Activated T-helper 2 cell treated with anti-CD3 and anti-CD28 coated beads, Interferon-gamma antibody, Interleukin-2, Interleukin-4, amounts not matched to agents 10 μg/mL and 5 μg/mL and 100 μg/mL, durations not matched to agents 14 hours and 24 hours and 36 hours (primary cell): ENCODE results near the gene AMHR2. TPM values are rescaled to one million over a fixed set of nuclear protein-coding genes. Genes with fewer than 3 reads are reported as not detected.

Experiments used
- DNase-seq: peaks from one replicate; pipeline ENCODE4 v3.0.0; 2021; ENCODE audit warnings: low spot score
- H3K27ac Mint-ChIP-seq: one replicate; pipeline ENCODE4 v1.8.0; 2021; ENCODE audit warnings: mixed read lengths
- H3K27me3 Mint-ChIP-seq: one replicate; pipeline ENCODE4 v1.8.0; 2021; ENCODE audit warnings: low read depth, mixed read lengths
- H3K36me3 Mint-ChIP-seq: one replicate; pipeline ENCODE4 v1.8.0; 2021; ENCODE audit warnings: low read depth, mixed read lengths
- H3K4me1 Mint-ChIP-seq: one replicate; pipeline ENCODE4 v1.8.0; 2021; ENCODE audit warnings: low read depth, mixed read lengths
- H3K4me3 Mint-ChIP-seq: one replicate; pipeline ENCODE4 v1.8.0; 2021; ENCODE audit warnings: low read depth, mild to moderate bottlenecking, moderate library complexity, mixed read lengths
- H3K9me3 Mint-ChIP-seq: one replicate; pipeline ENCODE4 v1.8.0; 2021; ENCODE audit warnings: mixed read lengths
- intact Hi-C: fragments of 100-400 bp; cut with micrococcal nuclease; formaldehyde crosslinking; loops from one replicate; pipeline ENCODE4 v1.15.1; 2023
- total RNA-seq: library from RNA; stranded (reverse); gene quantifications from 2 replicates; pipeline ENCODE4 v1.2.3, GENCODE V29; 2022

Gene AMHR2
- total RNA-seq, 1 donor from 2014 or later = not detected

- H3K27ac Mint-ChIP-seq = no peak overlapping the region
- no peak overlapping the region for H3K4me3 Mint-ChIP-seq
- no peak for DNase-seq
- H3K27me3 Mint-ChIP-seq = no peaks in the 10 kb centered on the region
- intact Hi-C loops = no loop called here
- peaks cover 15% of the 10 kb centered on the region for H3K4me1 Mint-ChIP-seq
- peaks cover 98% of the 10 kb centered on the region for H3K36me3 Mint-ChIP-seq
- no peaks in the 10 kb centered on the region for H3K9me3 Mint-ChIP-seq
These were observed 41.2 kb downstream of the AMHR2 start for GRCh38 chr12:53464685-53465418.

- Mint-ChIP-seq H3K4me1 (peaks cover 16% of the 10 kb centered on the region), H3K27ac (no peak overlapping the region), H3K27me3 (no peaks in the 10 kb centered on the region), H3K4me3 (no peak overlapping the region), H3K36me3 (peaks cover 96% of the 10 kb centered on the region), H3K9me3 (no peaks in the 10 kb centered on the region)
- intact Hi-C loops = no loop called here
- DNase-seq = no peak
These were observed 42.0 kb downstream of the AMHR2 start for GRCh38 chr12:53465679-53466078.

- intact Hi-C loops = no loop called here
- Mint-ChIP-seq H3K4me3 (no peak overlapping the region), H3K27ac (no peak overlapping the region), H3K36me3 (peaks cover 95% of the 10 kb centered on the region), H3K9me3 (no peaks in the 10 kb centered on the region), H3K27me3 (no peaks in the 10 kb centered on the region), H3K4me1 (peaks cover 14% of the 10 kb centered on the region)
- DNase-seq = no peak
These were observed 43.0 kb downstream of the AMHR2 start for GRCh38 chr12:53466640-53467039.

- intact Hi-C loops = no loop called here
- H3K27ac Mint-ChIP-seq = no peak overlapping the region
- H3K27me3 Mint-ChIP-seq = no peaks in the 10 kb centered on the region
- peaks cover 18% of the 10 kb centered on the region for H3K4me1 Mint-ChIP-seq
- no peak overlapping the region for H3K4me3 Mint-ChIP-seq
- no peaks in the 10 kb centered on the region for H3K9me3 Mint-ChIP-seq
- DNase-seq = no peak
- H3K36me3 Mint-ChIP-seq = peaks cover 95% of the 10 kb centered on the region
These were observed 43.4 kb downstream of the AMHR2 start for GRCh38 chr12:53467082-53467481.

GRCh38 chr12:53467880-53468279, 44.2 kb downstream of the AMHR2 start:
- H3K4me1 Mint-ChIP-seq = peaks cover 22% of the 10 kb centered on the region
- peaks cover 95% of the 10 kb centered on the region for H3K36me3 Mint-ChIP-seq
- DNase-seq = no peak
- H3K27ac Mint-ChIP-seq = no peak overlapping the region
- H3K9me3 Mint-ChIP-seq = no peaks in the 10 kb centered on the region
- no peaks in the 10 kb centered on the region for H3K27me3 Mint-ChIP-seq
- H3K4me3 Mint-ChIP-seq = no peak overlapping the region
- intact Hi-C loops = no loop called here

GRCh38 chr12:53468282-53468681, 44.6 kb downstream of the AMHR2 start:
- H3K36me3 Mint-ChIP-seq = peaks cover 91% of the 10 kb centered on the region
- intact Hi-C loops = no loop called here
- no peaks in the 10 kb centered on the region for H3K9me3 Mint-ChIP-seq
- no peak overlapping the region for H3K4me3 Mint-ChIP-seq
- H3K27me3 Mint-ChIP-seq = no peaks in the 10 kb centered on the region
- H3K27ac Mint-ChIP-seq = no peak overlapping the region
- peaks cover 22% of the 10 kb centered on the region for H3K4me1 Mint-ChIP-seq
- DNase-seq = no peak

- Mint-ChIP-seq H3K27me3 (no peaks in the 10 kb centered on the region), H3K9me3 (no peaks in the 10 kb centered on the region), H3K36me3 (peaks cover 90% of the 10 kb centered on the region), H3K4me3 (no peak overlapping the region), H3K4me1 (peaks cover 42% of the 10 kb centered on the region), H3K27ac (no peak overlapping the region)
- intact Hi-C loops = no loop called here
- no peak for DNase-seq
These were observed 48.5 kb downstream of the AMHR2 start for GRCh38 chr12:53472056-53472582.

- Mint-ChIP-seq H3K36me3 (peaks cover 86% of the 10 kb centered on the region), H3K4me3 (no peak overlapping the region), H3K27me3 (no peaks in the 10 kb centered on the region), H3K9me3 (no peaks in the 10 kb centered on the region), H3K27ac (peak overlapping the region; percentile 36), H3K4me1 (peaks cover 42% of the 10 kb centered on the region)
- no peak for DNase-seq
- intact Hi-C loops = no loop called here
These were observed 50.4 kb downstream of the AMHR2 start for GRCh38 chr12:53474077-53474476.

GRCh38 chr12:53474819-53475218, 51.2 kb downstream of the AMHR2 start:
- H3K9me3 Mint-ChIP-seq = no peaks in the 10 kb centered on the region
- peaks cover 88% of the 10 kb centered on the region for H3K36me3 Mint-ChIP-seq
- no peak overlapping the region for H3K4me3 Mint-ChIP-seq
- intact Hi-C loops = no loop called here
- H3K27me3 Mint-ChIP-seq = no peaks in the 10 kb centered on the region
- peaks cover 42% of the 10 kb centered on the region for H3K4me1 Mint-ChIP-seq
- DNase-seq = no peak
- H3K27ac Mint-ChIP-seq = peak overlapping the region; percentile 66

- no peak overlapping the region for H3K27ac Mint-ChIP-seq
- H3K27me3 Mint-ChIP-seq = no peaks in the 10 kb centered on the region
- intact Hi-C loops = no loop called here
- DNase-seq = no peak
- H3K4me3 Mint-ChIP-seq = no peak overlapping the region
- H3K9me3 Mint-ChIP-seq = no peaks in the 10 kb centered on the region
- peaks cover 34% of the 10 kb centered on the region for H3K4me1 Mint-ChIP-seq
- H3K36me3 Mint-ChIP-seq = peaks cover 85% of the 10 kb centered on the region
These were observed 53.1 kb downstream of the AMHR2 start for GRCh38 chr12:53476769-53477209.

- H3K36me3 Mint-ChIP-seq = peaks cover 86% of the 10 kb centered on the region
- no peaks in the 10 kb centered on the region for H3K9me3 Mint-ChIP-seq
- no peak overlapping the region for H3K27ac Mint-ChIP-seq
- no peaks in the 10 kb centered on the region for H3K27me3 Mint-ChIP-seq
- H3K4me3 Mint-ChIP-seq = no peak overlapping the region
- intact Hi-C loops = loop anchor here (2.0 kb wide), 1 partner anchor 14 kb away; no protein-coding TSS in a partner anchor
- no peak for DNase-seq
- peaks cover 18% of the 10 kb centered on the region for H3K4me1 Mint-ChIP-seq
These were observed 55.2 kb downstream of the AMHR2 start for GRCh38 chr12:53478865-53479264.

GRCh38 chr12:53479331-53479730, 55.7 kb downstream of the AMHR2 start:
- Mint-ChIP-seq H3K4me1 (peaks cover 14% of the 10 kb centered on the region), H3K36me3 (peaks cover 86% of the 10 kb centered on the region)
- intact Hi-C loops = loop anchor here (2.0 kb wide), 1 partner anchor 13 kb away; no protein-coding TSS in a partner anchor

More at GRCh38 chr12:53479331-53479730, 55.7 kb downstream of the AMHR2 start:
- H3K9me3 Mint-ChIP-seq = no peaks in the 10 kb centered on the region
- DNase-seq = no peak
- no peak overlapping the region for H3K4me3 Mint-ChIP-seq
- H3K27ac Mint-ChIP-seq = no peak overlapping the region
- H3K27me3 Mint-ChIP-seq = no peaks in the 10 kb centered on the region
